ENCODE results near the gene SHTN1. TPM values are rescaled to one million over a fixed set of nuclear protein-coding genes. Genes with fewer than 3 reads are reported as not detected.

The SHTN1 gene
- total RNA-seq, 4 donors from 2014 or later: 24.1 to 59.7 (median 34.1) TPM

DNA sequence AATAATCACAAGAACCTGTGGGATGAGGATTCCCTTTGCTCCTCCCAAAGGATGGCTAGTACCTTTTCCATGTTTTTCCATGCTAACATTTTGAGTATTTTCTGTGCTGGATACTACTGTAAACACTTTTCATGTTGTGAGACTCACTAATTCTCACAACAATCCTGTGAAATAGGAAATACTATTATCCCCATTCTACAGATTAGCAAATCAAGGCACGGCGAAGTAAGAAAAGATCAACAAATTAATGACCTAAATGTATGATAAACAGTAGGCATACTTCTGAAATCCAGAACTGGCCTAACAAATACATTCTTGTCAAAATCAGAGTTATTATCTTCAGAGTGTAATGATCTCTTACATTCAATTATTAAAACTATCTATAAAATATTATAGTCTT lies 86.4 kb downstream of the SHTN1 start:
- H3K36me3 ChIP-seq: peaks cover 0 to 9% (median 0%) of the 10 kb centered on the region in 3 donors
- no peaks in the 10 kb centered on the region for H3K9me3 ChIP-seq
- no peaks in the 10 kb centered on the region for H3K27me3 ChIP-seq
- no peak for TF ChIP-seq POLR2A (IDR thresholded peaks at IDR 0.05)
- TF ChIP-seq, protein P1, sequence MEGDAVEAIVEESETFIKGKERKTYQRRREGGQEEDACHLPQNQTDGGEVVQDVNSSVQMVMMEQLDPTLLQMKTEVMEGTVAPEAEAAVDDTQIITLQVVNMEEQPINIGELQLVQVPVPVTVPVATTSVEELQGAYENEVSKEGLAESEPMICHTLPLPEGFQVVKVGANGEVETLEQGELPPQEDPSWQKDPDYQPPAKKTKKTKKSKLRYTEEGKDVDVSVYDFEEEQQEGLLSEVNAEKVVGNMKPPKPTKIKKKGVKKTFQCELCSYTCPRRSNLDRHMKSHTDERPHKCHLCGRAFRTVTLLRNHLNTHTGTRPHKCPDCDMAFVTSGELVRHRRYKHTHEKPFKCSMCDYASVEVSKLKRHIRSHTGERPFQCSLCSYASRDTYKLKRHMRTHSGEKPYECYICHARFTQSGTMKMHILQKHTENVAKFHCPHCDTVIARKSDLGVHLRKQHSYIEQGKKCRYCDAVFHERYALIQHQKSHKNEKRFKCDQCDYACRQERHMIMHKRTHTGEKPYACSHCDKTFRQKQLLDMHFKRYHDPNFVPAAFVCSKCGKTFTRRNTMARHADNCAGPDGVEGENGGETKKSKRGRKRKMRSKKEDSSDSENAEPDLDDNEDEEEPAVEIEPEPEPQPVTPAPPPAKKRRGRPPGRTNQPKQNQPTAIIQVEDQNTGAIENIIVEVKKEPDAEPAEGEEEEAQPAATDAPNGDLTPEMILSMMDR (IDR thresholded peaks at IDR 0.05): no peak
- no peak overlapping the region for H3K4me3 ChIP-seq
- DNase-seq: no peak
- H3K27ac ChIP-seq: no peak overlapping the region
- H3K4me1 ChIP-seq: no peaks in the 10 kb centered on the region

DNA sequence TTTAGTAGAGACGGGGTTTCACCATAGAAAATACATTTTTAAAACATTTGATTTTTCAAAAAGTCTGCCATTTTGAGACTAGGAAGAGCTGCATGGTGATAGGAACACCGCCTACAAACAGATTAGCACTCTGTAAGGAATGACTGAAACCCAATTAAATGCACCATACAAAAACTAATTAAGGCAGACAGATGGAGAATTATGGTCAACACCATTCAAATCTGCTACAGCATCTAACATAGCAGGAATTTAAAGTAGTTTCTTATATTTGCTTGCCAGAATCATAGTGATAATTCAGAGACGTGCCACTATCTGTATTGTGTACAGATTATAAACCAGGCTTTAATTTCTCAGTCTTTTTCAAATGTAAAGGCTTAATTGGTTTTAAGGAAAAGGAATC lies 87.5 kb downstream of the SHTN1 start:
- DNase-seq: no peak
- Histone ChIP-seq H3K36me3 (peaks cover 0 to 12% (median 0%) of the 10 kb centered on the region in 3 donors), H3K9me3 (no peaks in the 10 kb centered on the region), H3K4me1 (no peaks in the 10 kb centered on the region), H3K4me3 (no peak overlapping the region), H3K27me3 (no peaks in the 10 kb centered on the region), H3K27ac (no peak overlapping the region)
- TF ChIP-seq, protein P1 (IDR thresholded peaks at IDR 0.05): no peak
- no peak for TF ChIP-seq POLR2A (IDR thresholded peaks at IDR 0.05)

DNA sequence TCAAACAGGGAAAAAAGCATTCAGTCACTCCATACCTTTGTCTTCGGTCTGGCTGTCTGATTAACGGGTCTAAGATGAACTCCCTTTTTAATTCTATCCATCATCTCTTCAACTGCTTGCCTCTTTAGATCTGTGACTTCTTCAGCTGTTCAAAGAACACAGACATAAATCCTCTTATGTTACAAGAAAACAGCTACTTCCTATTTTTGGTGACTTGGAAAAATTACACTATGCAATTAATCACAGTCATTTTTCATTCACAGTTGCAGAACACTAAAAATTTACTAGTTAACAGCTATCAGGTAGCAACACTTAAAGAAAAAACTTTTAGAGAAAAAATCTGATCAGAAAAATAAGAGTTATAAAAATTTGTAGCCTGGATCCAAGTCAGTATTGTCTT lies 89.6 kb downstream of the SHTN1 start:
- Histone ChIP-seq H3K4me3 (no peak overlapping the region), H3K27me3 (no peaks in the 10 kb centered on the region), H3K36me3 (peaks cover 0 to 12% (median 0%) of the 10 kb centered on the region in 3 donors), H3K9me3 (no peaks in the 10 kb centered on the region), H3K27ac (no peak overlapping the region), H3K4me1 (no peaks in the 10 kb centered on the region)
- DNase-seq: no peak
- TF ChIP-seq POLR2A (IDR thresholded peaks at IDR 0.05): no peak
- TF ChIP-seq, protein P1 (IDR thresholded peaks at IDR 0.05): no peak

DNA sequence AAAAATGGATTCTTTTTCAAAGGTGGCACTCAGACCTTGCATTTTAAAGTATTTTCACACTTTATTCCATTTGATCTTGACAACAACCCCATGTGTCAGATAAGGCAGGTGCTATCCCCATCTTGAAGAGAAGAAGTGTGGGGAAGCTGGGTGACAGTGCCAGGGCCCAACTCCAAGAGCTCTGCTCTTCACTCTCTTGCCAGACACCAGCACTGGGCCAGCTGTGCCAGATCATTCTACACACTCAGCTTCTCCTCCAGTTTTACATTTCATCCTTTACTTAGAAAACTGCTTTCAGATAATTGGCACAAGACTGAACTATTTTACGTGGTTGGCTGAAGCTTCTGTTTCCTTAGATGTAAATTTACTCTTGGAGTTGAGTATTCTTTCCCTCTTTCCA lies 91.3 kb downstream of the SHTN1 start:
- H3K36me3 ChIP-seq: peaks cover 0 to 18% (median 0%) of the 10 kb centered on the region in 3 donors
- no peaks in the 10 kb centered on the region for H3K9me3 ChIP-seq
- TF ChIP-seq, protein P1 (IDR thresholded peaks at IDR 0.05): no peak
- no peak for TF ChIP-seq POLR2A (IDR thresholded peaks at IDR 0.05)
- no peaks in the 10 kb centered on the region for H3K4me1 ChIP-seq
- no peak overlapping the region for H3K27ac ChIP-seq
- no peak overlapping the region for H3K4me3 ChIP-seq
- DNase-seq: no peak
- H3K27me3 ChIP-seq: no peaks in the 10 kb centered on the region

DNA sequence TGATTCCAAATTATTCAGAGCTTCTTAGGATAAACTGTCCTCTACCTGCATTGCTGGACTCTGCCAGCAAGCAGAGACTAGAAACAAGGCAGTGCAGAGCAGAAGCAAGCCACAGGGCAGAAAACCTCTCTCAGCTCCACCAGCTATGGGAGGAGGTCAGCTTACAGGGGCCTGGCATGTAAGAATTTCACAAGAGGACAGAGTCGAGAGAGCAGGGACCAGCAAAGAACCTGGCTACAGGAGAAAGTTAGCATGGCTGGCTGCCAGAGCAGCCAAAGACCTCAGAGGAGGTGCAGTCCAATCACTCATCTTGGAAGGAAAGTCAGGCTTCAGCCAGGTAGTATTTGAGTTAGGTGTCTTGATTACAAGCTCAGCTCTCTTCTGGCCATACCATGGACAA lies 92.8 kb downstream of the SHTN1 start:
- no peaks in the 10 kb centered on the region for H3K27me3 ChIP-seq
- H3K4me3 ChIP-seq: no peak overlapping the region
- peaks cover 0 to 18% (median 0%) of the 10 kb centered on the region in 3 donors for H3K36me3 ChIP-seq
- DNase-seq: no peak
- no peak for TF ChIP-seq POLR2A (IDR thresholded peaks at IDR 0.05)
- TF ChIP-seq, protein P1 (IDR thresholded peaks at IDR 0.05): no peak
- no peaks in the 10 kb centered on the region for H3K9me3 ChIP-seq
- H3K4me1 ChIP-seq: no peaks in the 10 kb centered on the region
- no peak overlapping the region for H3K27ac ChIP-seq

DNA sequence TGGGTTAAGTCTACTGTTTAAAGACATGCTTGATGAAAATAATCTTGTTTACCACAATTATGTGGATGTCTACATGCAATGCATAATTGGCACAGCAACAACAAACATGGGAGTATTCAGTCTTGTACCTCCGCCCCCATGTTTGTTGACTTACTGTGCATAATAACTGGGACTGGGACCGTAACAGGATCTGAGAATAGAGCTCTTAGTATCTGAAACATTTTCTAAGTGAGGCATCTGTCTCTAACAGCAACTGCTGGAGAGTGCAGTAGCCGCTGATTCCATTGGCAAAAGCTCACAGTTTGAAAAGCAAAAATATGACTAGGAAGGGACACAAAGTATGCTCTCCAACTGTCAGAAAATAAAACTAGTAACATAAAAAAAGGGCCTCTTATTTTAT lies 94.1 kb downstream of the SHTN1 start:
- DNase-seq: no peak
- Histone ChIP-seq H3K4me3 (no peak overlapping the region), H3K36me3 (peaks cover 0 to 20% (median 0%) of the 10 kb centered on the region in 3 donors), H3K27ac (no peak overlapping the region), H3K9me3 (no peaks in the 10 kb centered on the region), H3K27me3 (no peaks in the 10 kb centered on the region), H3K4me1 (no peaks in the 10 kb centered on the region)
- TF ChIP-seq POLR2A (IDR thresholded peaks at IDR 0.05): no peak
- TF ChIP-seq, protein P1 (IDR thresholded peaks at IDR 0.05): no peak
